GM21360 (cell line): ENCODE results near the gene REEP6.

Source experiments
- ATAC-seq: cut with Tn5 transposase; IDR thresholded peaks from one replicate; pipeline ENCODE4 v1.9.1; 2021; ENCODE audit warnings: mild to moderate bottlenecking, moderate library complexity; ENCODE audit not compliant: unreplicated experiment

REEP6 gene

GRCh38 chr19:1456121-1456900, 34.7 kb upstream of the REEP6 start:
- no peak for ATAC-seq

GRCh38 chr19:1457031-1457739, 33.8 kb upstream of the REEP6 start:
- no peak for ATAC-seq

GRCh38 chr19:1457892-1458291, 33.1 kb upstream of the REEP6 start:
- ATAC-seq, result no peak

- no peak for ATAC-seq
Observed at GRCh38 chr19:1459479-1459878, 31.5 kb upstream of the REEP6 start.

GRCh38 chr19:1460033-1460995, 30.7 kb upstream of the REEP6 start:
- ATAC-seq, result no peak

- ATAC-seq, result no peak
Observed at GRCh38 chr19:1461862-1462261, 29.1 kb upstream of the REEP6 start.

GRCh38 chr19:1465191-1466016, 25.6 kb upstream of the REEP6 start:
- no peak for ATAC-seq

- no peak for ATAC-seq
Observed at GRCh38 chr19:1466018-1466460, 24.9 kb upstream of the REEP6 start.

GRCh38 chr19:1466461-1467214, 24.3 kb upstream of the REEP6 start:
- no peak for ATAC-seq

GRCh38 chr19:1467215-1467489, 23.8 kb upstream of the REEP6 start:
- no peak for ATAC-seq

GRCh38 chr19:1467490-1468273, 23.3 kb upstream of the REEP6 start:
- no peak for ATAC-seq

GRCh38 chr19:1468274-1468820, 22.6 kb upstream of the REEP6 start:
- no peak for ATAC-seq

GRCh38 chr19:1468821-1469254, 22.1 kb upstream of the REEP6 start:
- no peak for ATAC-seq

GRCh38 chr19:1469255-1470054, 21.5 kb upstream of the REEP6 start:
- no peak for ATAC-seq

- no peak for ATAC-seq
Observed at GRCh38 chr19:1470055-1470304, 21.0 kb upstream of the REEP6 start.

- ATAC-seq, result no peak
Observed at GRCh38 chr19:1470305-1471009, 20.5 kb upstream of the REEP6 start.

GRCh38 chr19:1471010-1471514, 19.9 kb upstream of the REEP6 start:
- no peak for ATAC-seq
